K562 (cell line): ENCODE data around the gene CDC14B. TPM values are rescaled to one million over a fixed set of nuclear protein-coding genes. Genes with fewer than 3 reads are reported as not detected.

ENCODE experiments used
- ATAC-seq: fragments of 200-7000 bp; cut with Tn5 transposase; 3 replicates; pipeline ENCODE4 v1.9.1; 2020; ENCODE audit warnings: moderate library complexity
- BruUV-seq: library from RNA; stranded (reverse); fragments of 400-500 nt; replicated peaks from 2 replicates; lab custom pipeline; 2021; lab: Mats Ljungman, UMichigan
- CTCF ChIA-PET: fragments of 300-600 bp; formaldehyde crosslinking; extraction: SDS; loops from one replicate; lab custom pipeline; 2021; ENCODE audit warnings: low intra/inter-chr PET ratio; lab: Yijun Ruan, JAX
- POLR2A ChIA-PET: fragments of 300-600, 350-650 bp; sonication (Branson Sonifier 250); formaldehyde crosslinking; extraction: SDS; loops from one replicate; lab custom pipeline; 2021; ENCODE audit warnings: antibody characterized with exemption, inconsistent platforms; lab: Yijun Ruan, JAX
- DNase-seq, 4 experiments: peaks; one replicate each; pipeline versions ENCODE4 v3.0.0 to v3.0.0-alpha.2; 2011 to 2018; ENCODE audit warnings: low spot score in 3 of 4, mixed read lengths in 3 of 4; ENCODE audit errors: extremely low read depth in 1 of 4
- FAIRE-seq: peaks from 2 replicates; lab custom pipeline; 2011; peaks lifted over from hg19 to GRCh38; lab: Jason Lieb, UNC
- H2AFZ ChIP-seq: 2 replicates; pipeline ENCODE4 v1.6.0; 2011; ENCODE audit warnings: low read depth, low read length, control low read depth, inconsistent platforms
- H3K27ac ChIP-seq: fragments of 200-600 bp; 3 replicates; pipeline ENCODE4 v1.8.0; 2011; ENCODE audit warnings: low read depth, mild to moderate bottlenecking, control low read depth, inconsistent platforms, low read length, moderate library complexity, mixed read lengths; ENCODE audit errors: extremely low read depth
- H3K27me3 ChIP-seq, 2 experiments: fragments of 300-600 bp in 1 of 2; 2 replicates in 1 of 2; 3 replicates in 1 of 2; pipeline versions ENCODE4 v1.6.0 to v1.8.0; 2011; ENCODE audit warnings: inconsistent platforms in 2 of 2, low read length in 2 of 2, mild to moderate bottlenecking in 1 of 2, mixed read lengths in 1 of 2, moderate library complexity in 1 of 2; ENCODE audit not compliant: control insufficient read depth in 2 of 2, insufficient read depth in 2 of 2
- H3K36me3 ChIP-seq: fragments of 300-600 bp; 3 replicates; pipeline ENCODE4 v1.8.0; 2011; ENCODE audit warnings: mild to moderate bottlenecking, low read length, inconsistent platforms; ENCODE audit not compliant: control insufficient read depth, insufficient read depth
- H3K4me1 ChIP-seq, 2 experiments: fragments of 200-600 bp in 1 of 2; replicated peaks in 1 of 2; 2 replicates in 1 of 2; 3 replicates in 1 of 2; pipeline versions ENCODE4 v1.5.1 to v1.8.0; 2011; ENCODE audit warnings: inconsistent platforms in 2 of 2, low read length in 2 of 2, mild to moderate bottlenecking in 1 of 2, mixed read lengths in 1 of 2, moderate library complexity in 1 of 2; ENCODE audit not compliant: control insufficient read depth in 2 of 2, insufficient read depth in 2 of 2
- H3K4me2 ChIP-seq: 2 replicates; pipeline ENCODE4 v1.6.1; 2011; ENCODE audit warnings: low read length, control low read depth, inconsistent platforms, mixed read lengths; ENCODE audit not compliant: insufficient read depth
- H3K4me3 ChIP-seq: fragments of 200-600 bp; sonication (generic), shearing (Covaris generic); 2 replicates; pipeline ENCODE4 v1.5.1; 2016; ENCODE audit warnings: control low read depth, inconsistent platforms
- H3K79me2 ChIP-seq: fragments of 200-600 bp; 3 replicates; pipeline ENCODE4 v1.8.0; 2011; ENCODE audit warnings: low read length, inconsistent platforms; ENCODE audit not compliant: control insufficient read depth, insufficient read depth
- H3K9ac ChIP-seq, 2 experiments: 2 replicates each; pipeline versions ENCODE4 v1.6.0 to v1.6.1; 2011; ENCODE audit warnings: low read depth in 2 of 2, low read length in 2 of 2, control low read depth in 1 of 2, inconsistent platforms in 1 of 2, mild to moderate bottlenecking in 1 of 2, mixed read lengths in 1 of 2; ENCODE audit not compliant: insufficient read depth in 1 of 2
- H3K9me1 ChIP-seq: one replicate; pipeline ENCODE4 v1.6.0; 2011; ENCODE audit warnings: inconsistent platforms, mild to moderate bottlenecking, low read length, moderate library complexity; ENCODE audit not compliant: control insufficient read depth, insufficient read depth
- H3K9me3 ChIP-seq: replicated peaks from 2 replicates; pipeline ENCODE4 v1.5.1; 2011; ENCODE audit warnings: low read depth, low read length, inconsistent platforms; ENCODE audit not compliant: control insufficient read depth, insufficient read depth
- H4K20me1 ChIP-seq: replicated peaks from 2 replicates; pipeline ENCODE4 v1.6.1; 2011; ENCODE audit warnings: low read length, inconsistent platforms, mixed read lengths; ENCODE audit not compliant: control insufficient read depth, insufficient read depth
- E2F6 ChIP-seq, 2 experiments: IDR thresholded peaks; 2 replicates each; pipeline ENCODE4 v1.6.1; 2011; ENCODE audit warnings: borderline replicate concordance in 1 of 2, control low read depth in 1 of 2, low read depth in 1 of 2, low read length in 1 of 2, mild to moderate bottlenecking in 1 of 2, mixed read lengths in 1 of 2, moderate library complexity in 1 of 2; ENCODE audit not compliant: insufficient read depth in 1 of 2, insufficient read length in 1 of 2, poor library complexity in 1 of 2, severe bottlenecking in 1 of 2; ENCODE audit errors: extremely low read depth in 1 of 2
- E4F1 ChIP-seq: fragments of 250-450 bp; sonication (Bioruptor Pico); IDR thresholded peaks from 2 replicates; pipeline ENCODE4 v1.5.0; 2021; ENCODE audit warnings: mild to moderate bottlenecking, borderline replicate concordance
- ESRRA ChIP-seq: fragments of 450-650 bp; IDR thresholded peaks from 2 replicates; pipeline ENCODE4 v1.6.1; 2014; ENCODE audit warnings: low read depth, mild to moderate bottlenecking, moderate library complexity, borderline replicate concordance
- MTA2 ChIP-seq: fragments of 450-650 bp; IDR thresholded peaks from 2 replicates; pipeline ENCODE4 v1.6.1; 2016; ENCODE audit warnings: low read depth
- NONO ChIP-seq, 2 experiments: fragments of 200-400 bp in 1 of 2; fragments of 450-650 bp in 1 of 2; formaldehyde crosslinking in 1 of 2; IDR thresholded peaks; 2 replicates each; pipeline ENCODE4 v1.6.1; 2017; ENCODE audit warnings: low read depth in 2 of 2, mild to moderate bottlenecking in 2 of 2, moderate library complexity in 2 of 2, low read length in 1 of 2
- NR2C2 ChIP-seq, 2 experiments: fragments of 200-800 bp in 1 of 2; sonication (Bioruptor generic) in 1 of 2; sonication (generic) in 1 of 2; formaldehyde crosslinking in 1 of 2; IDR thresholded peaks; 2 replicates each; pipeline versions ENCODE4 v1.6.1 to v1.8.0; 2016 to 2022; ENCODE audit warnings: mild to moderate bottlenecking in 1 of 2, missing compliant biosample characterization in 1 of 2, missing genetic modification characterization in 1 of 2, missing genetic modification reagents in 1 of 2
- PCBP1 ChIP-seq: fragments of 200-400 bp; formaldehyde crosslinking; IDR thresholded peaks from 2 replicates; pipeline ENCODE4 v1.6.1; 2018; ENCODE audit warnings: mild to moderate bottlenecking, low read depth, low read length; ENCODE audit not compliant: poor library complexity, severe bottlenecking
- RBFOX2 ChIP-seq: fragments of 200-400 bp; formaldehyde crosslinking; IDR thresholded peaks from 2 replicates; pipeline ENCODE4 v1.6.1; 2017; ENCODE audit warnings: low read depth, mild to moderate bottlenecking, low read length, moderate library complexity
- RBM25 ChIP-seq: fragments of 200-400 bp; formaldehyde crosslinking; IDR thresholded peaks from 2 replicates; pipeline ENCODE4 v1.6.1; 2018; ENCODE audit warnings: low read length, low read depth, moderate library complexity; ENCODE audit not compliant: severe bottlenecking
- ZBTB11 ChIP-seq, 3 experiments: fragments of 200-800 bp in 1 of 3; fragments of 250-450 bp in 1 of 3; fragments of 450-650 bp in 1 of 3; sonication (Bioruptor Pico) in 1 of 3; sonication (Bioruptor generic) in 1 of 3; formaldehyde crosslinking in 1 of 3; IDR thresholded peaks; 2 replicates each; pipeline versions ENCODE4 v1.6.1 to v1.8.0; 2016 to 2022; ENCODE audit warnings: mild to moderate bottlenecking in 2 of 3, missing genetic modification characterization in 2 of 3, missing compliant biosample characterization in 1 of 3, moderate library complexity in 1 of 3
- WGBS: fragments of 100-300 bp; shearing (Covaris generic); methylation state at CpG from one replicate; pipeline ENCODE4 v1.1.6; 2016; ENCODE audit warnings: low coverage, mixed read lengths; ENCODE audit not compliant: insufficient coverage; ENCODE audit errors: missing lambda C conversion rate; 5-methylcytosine and 5-hydroxymethylcytosine counted together
- in situ Hi-C: fragments of 300-500 bp; cut with MboI; formaldehyde crosslinking; loops from 4 replicates; pipeline ENCODE4 v1.15.0; 2018; ENCODE audit warnings: inconsistent platforms, mixed read lengths
- intact Hi-C: fragments of 100-400 bp; cut with micrococcal nuclease; formaldehyde crosslinking; loops from 2 replicates; pipeline ENCODE4 v1.14.2; 2022
- polyA plus RNA-seq, 8 experiments: library from polyadenylated mRNA; depleted of rRNA in 4 of 8; stranded (reverse) in 5 of 8; unstranded in 3 of 8; fragments of >200 nt; fragmentation: Nextera tagmentation in 2 of 8; fragmentation: Illumina TruSeq in 1 of 8; extraction: Ambion mirVana in 2 of 8; extraction: Trizol in 1 of 8; gene quantifications; 2 replicates each; pipeline versions ENCODE4 v1.2.1 to v1.2.3, GENCODE V29; 2011 to 2014; ENCODE audit warnings: inconsistent platforms in 1 of 8, missing spikeins in 1 of 8
- total RNA-seq, 7 experiments: library from RNA; depleted of rRNA in 6 of 7; stranded (reverse); fragments of >200 nt in 6 of 7; fragmentation: Illumina TruSeq in 2 of 7; extraction: Trizol in 2 of 7; gene quantifications; 2 replicates each; pipeline versions ENCODE4 v1.2.1 to v1.2.3, GENCODE V29; 2011 to 2021; ENCODE audit warnings: low replicate concordance in 1 of 7

The CDC14B gene
- total and polyA plus RNA-seq, 9 of the 15 experiments (the other 6 are each of a cell fraction or from before 2014, with no cell fraction given) = 1.4 to 6.0 (median 3.8) TPM

GRCh38 chr9:96654450-96655197 lies 35.0 kb upstream of the CDC14B start:
- Histone ChIP-seq H3K79me2 (no peaks in the 10 kb centered on the region; the same call in 2 of the 3 replicates), H3K4me3 (peak overlapping the region; percentile 70), H2AFZ (peak overlapping the region; percentile 94), H3K9me3 (no peaks in the 10 kb centered on the region), H3K4me2 (peak overlapping the region; percentile 91), H4K20me1 (no peaks in the 10 kb centered on the region), H3K27me3 (no peaks in the 10 kb centered on the region), H3K9ac (peak overlapping the region; percentile 76 to 95), H3K9me1 (no peaks in the 10 kb centered on the region), H3K27ac (peak overlapping the region; percentile 76), H3K36me3 (peaks cover 25% of the 10 kb centered on the region; the same call in 2 of the 3 replicates), H3K4me1 (peaks cover 5 to 12% of the 10 kb centered on the region in 2 experiments; a peak in 4 of 5 replicates)
- peak; percentile 66 to 78 (median 71) for DNase-seq
- WGBS = 1% methylated on average over 44 of the region's 74 CpGs
- peak; percentile 83 for FAIRE-seq
- BruUV-seq = no TSS peak
- CTCF ChIA-PET = no interaction called here
- in situ Hi-C loops = loop anchor here (25.0 kb wide), 1 partner anchor 217 kb away; no protein-coding TSS in a partner anchor
- ATAC-seq = peak; percentile 82
- POLR2A ChIA-PET = interaction anchor here (0.6 to 1.6 kb wide), 6 partner anchors 12 to 238 kb away, joined by 3 to 5 read pairs (median 4); no protein-coding TSS in a partner anchor
- intact Hi-C loops = loop anchor here (5.0 to 10.0 kb wide), 2 partner anchors 60 to 212 kb away; no protein-coding TSS in a partner anchor
- TF ChIP-seq RBFOX2 (peak; percentile 77), NONO (IDR thresholded peaks at IDR 0.05; ENCODE audit: low read depth in 2 of 2, low read length in 1 of 2) (peak; percentile 66 to 71), PCBP1 (peak; percentile 13), E4F1 (no peak), ZBTB11 (CRISPR knock-in tag; IDR thresholded peaks at IDR 0.05) (peak in 1 of 3 experiments; percentile 62; a peak in 2 of 6 replicates), MTA2 (0 out of 2 replicates have a peak, but pooled peaks have one; percentile 5), ESRRA (peak; percentile 32; the same call in 1 of the 2 replicates), NR2C2 (CRISPR knock-in tag; IDR thresholded peaks at IDR 0.05) (no peak), NR2C2 (tag; IDR thresholded peaks at IDR 0.05) (peak; percentile 66), RBM25 (no peak), E2F6 (IDR thresholded peaks at IDR 0.05; ENCODE audit: borderline replicate concordance in 1 of 2, extremely low read depth in 1 of 2, insufficient read depth in 1 of 2, insufficient read length in 1 of 2, low read depth in 1 of 2, low read length in 1 of 2, poor library complexity in 1 of 2, severe bottlenecking in 1 of 2) (peak in 1 of 2 experiments; percentile 56)
